WTC11 (cell line): ENCODE measurements around the gene TEX13C. TPM values are rescaled to one million over a fixed set of nuclear protein-coding genes. Genes with fewer than 3 reads are reported as not detected.

Source experiments
- ATAC-seq: fragments of 200-7000 bp; cut with Tn5 transposase; 2 replicates; pipeline ENCODE4 v1.10.0; 2021; ENCODE audit warnings: mild to moderate bottlenecking, moderate library complexity
- CTCF ChIA-PET: fragments of 300-600 bp; sonication (Branson Sonifier 250); formaldehyde crosslinking; loops from one replicate; lab custom pipeline; 2021; ENCODE audit warnings: antibody characterized with exemption; lab: Charles Lee
- POLR2A ChIA-PET: fragments of 350-600 bp; sonication (Branson Sonifier 250); formaldehyde crosslinking; loops from one replicate; lab custom pipeline; 2021; ENCODE audit warnings: antibody characterized with exemption; lab: Charles Lee
- DNase-seq: peaks from one replicate; pipeline ENCODE4 v3.0.0; 2021; ENCODE audit warnings: low spot score
- H3K27ac Mint-ChIP-seq: 2 replicates; pipeline ENCODE4 v1.8.0; 2021; ENCODE audit warnings: mixed read lengths
- H3K27me3 Mint-ChIP-seq: 2 replicates; pipeline ENCODE4 v1.8.0; 2021; ENCODE audit warnings: low read depth, mild to moderate bottlenecking, moderate library complexity, mixed read lengths
- H3K36me3 Mint-ChIP-seq: 2 replicates; pipeline ENCODE4 v1.8.0; 2021; ENCODE audit warnings: mixed read lengths
- H3K4me1 Mint-ChIP-seq: 2 replicates; pipeline ENCODE4 v1.8.0; 2022; ENCODE audit warnings: mixed read lengths
- H3K4me3 Mint-ChIP-seq: 2 replicates; pipeline ENCODE4 v1.8.0; 2021; ENCODE audit warnings: mild to moderate bottlenecking, moderate library complexity, mixed read lengths
- H3K9me3 Mint-ChIP-seq: 2 replicates; pipeline ENCODE4 v1.8.0; 2021; ENCODE audit warnings: mixed read lengths
- AFF4 ChIP-seq: sonication (generic); formaldehyde crosslinking; IDR thresholded peaks from 2 replicates; pipeline ENCODE4 v1.8.1; 2023; ENCODE audit warnings: mild to moderate bottlenecking, missing genetic modification reagents, borderline replicate concordance
- ATF1 ChIP-seq: sonication (generic); formaldehyde crosslinking; IDR thresholded peaks from 2 replicates; pipeline ENCODE4 v1.8.1; 2023; ENCODE audit warnings: mild to moderate bottlenecking, moderate library complexity, missing genetic modification reagents
- ATF2 ChIP-seq: sonication (generic); formaldehyde crosslinking; IDR thresholded peaks from 2 replicates; pipeline ENCODE4 v1.8.1; 2022; ENCODE audit warnings: low read depth, missing genetic modification reagents, borderline replicate concordance
- CREB1 ChIP-seq: sonication (generic); formaldehyde crosslinking; IDR thresholded peaks from 2 replicates; pipeline ENCODE4 v1.8.0; 2023; ENCODE audit warnings: mild to moderate bottlenecking, missing genetic modification reagents
- CTCF ChIP-seq: fragments of 200-600 bp; IDR thresholded peaks from 2 replicates; pipeline ENCODE4 v1.8.0; 2022; ENCODE audit warnings: antibody characterized with exemption
- E2F5 ChIP-seq: sonication (generic); formaldehyde crosslinking; IDR thresholded peaks from 2 replicates; pipeline ENCODE4 v1.8.1; 2022; ENCODE audit warnings: mild to moderate bottlenecking, moderate library complexity, missing genetic modification reagents
- ELF4 ChIP-seq: sonication (generic); formaldehyde crosslinking; IDR thresholded peaks from 2 replicates; pipeline ENCODE4 v1.8.1; 2022; ENCODE audit warnings: low read depth, mild to moderate bottlenecking, moderate library complexity, missing genetic modification reagents
- ESRRA ChIP-seq: sonication (generic); formaldehyde crosslinking; IDR thresholded peaks from 2 replicates; pipeline ENCODE4 v1.8.1; 2022; ENCODE audit warnings: mild to moderate bottlenecking, missing genetic modification reagents, borderline replicate concordance
- ETV6 ChIP-seq: sonication (generic); formaldehyde crosslinking; IDR thresholded peaks from 2 replicates; pipeline ENCODE4 v1.8.1; 2022; ENCODE audit warnings: mild to moderate bottlenecking, missing genetic modification reagents
- GABPB1 ChIP-seq: sonication (generic); formaldehyde crosslinking; IDR thresholded peaks from 2 replicates; pipeline ENCODE4 v1.8.1; 2023; ENCODE audit warnings: mild to moderate bottlenecking, missing genetic modification reagents
- GTF2I ChIP-seq: fragments of 250-450 bp; sonication (Bioruptor Pico); conservative IDR thresholded peaks from 2 replicates; pipeline ENCODE4 v1.4.0; 2021; ENCODE audit warnings: mild to moderate bottlenecking
- HMGA2 ChIP-seq: fragments of 250-450 bp; sonication (Bioruptor Pico); IDR thresholded peaks from 2 replicates; pipeline ENCODE4 v1.4.0; 2021; ENCODE audit warnings: mild to moderate bottlenecking, moderate library complexity
- NFATC4 ChIP-seq: fragments of 250-450 bp; sonication (Bioruptor Pico); IDR thresholded peaks from 2 replicates; pipeline ENCODE4 v1.9.0; 2021; ENCODE audit warnings: mild to moderate bottlenecking
- NR2C2 ChIP-seq: sonication (generic); formaldehyde crosslinking; IDR thresholded peaks from 2 replicates; pipeline ENCODE4 v1.8.0; 2022; ENCODE audit warnings: mild to moderate bottlenecking, missing genetic modification reagents
- SOX15 ChIP-seq: fragments of 250-450 bp; sonication (Bioruptor Pico); IDR thresholded peaks from 2 replicates; pipeline ENCODE4 v1.9.0; 2021; ENCODE audit warnings: mild to moderate bottlenecking
- TEAD1 ChIP-seq: sonication (generic); formaldehyde crosslinking; IDR thresholded peaks from 2 replicates; pipeline ENCODE4 v1.8.0; 2022; ENCODE audit warnings: mild to moderate bottlenecking, missing genetic modification reagents
- TP53 ChIP-seq: sonication (generic); formaldehyde crosslinking; IDR thresholded peaks from 2 replicates; pipeline ENCODE4 v1.8.1; 2023; ENCODE audit warnings: mild to moderate bottlenecking, missing genetic modification reagents
- ZNF232 ChIP-seq: sonication (generic); formaldehyde crosslinking; IDR thresholded peaks from 2 replicates; pipeline ENCODE4 v1.8.0; 2022; ENCODE audit warnings: mild to moderate bottlenecking, missing genetic modification reagents
- ZNF263 ChIP-seq: sonication (generic); formaldehyde crosslinking; IDR thresholded peaks from 2 replicates; pipeline ENCODE4 v1.8.1; 2022; ENCODE audit warnings: low read depth, mild to moderate bottlenecking, moderate library complexity, missing genetic modification reagents
- ZNF512 ChIP-seq: sonication (generic); formaldehyde crosslinking; IDR thresholded peaks from 2 replicates; pipeline ENCODE4 v1.8.1; 2022; ENCODE audit warnings: missing genetic modification reagents, borderline replicate concordance
- total RNA-seq: library from RNA; stranded (reverse); gene quantifications from 3 replicates; pipeline ENCODE4 v1.2.3, GENCODE V29; 2021

TEX13C gene
- total RNA-seq, 1 experiment from 2014 or later: 0.26 TPM

GRCh38 chrX:125287282-125287681 is 32.4 kb upstream of the TEX13C start:
- CTCF ChIA-PET: no interaction called here
- H3K27ac Mint-ChIP-seq: no peak overlapping the region
- H3K9me3 Mint-ChIP-seq: peaks cover 3% of the 10 kb centered on the region; the same call in 1 of the 2 replicates
- no peak overlapping the region for H3K4me3 Mint-ChIP-seq
- POLR2A ChIA-PET: no interaction called here
- peaks cover 3% of the 10 kb centered on the region for H3K4me1 Mint-ChIP-seq
- ATAC-seq (no peak), DNase-seq (no peak)
- H3K36me3 Mint-ChIP-seq: no peaks in the 10 kb centered on the region
- no peaks in the 10 kb centered on the region; the same call in 1 of the 2 replicates for H3K27me3 Mint-ChIP-seq
- TF ChIP-seq ESRRA (CRISPR knock-in tag) (no peak), GTF2I (CRISPR knock-in tag) (no peak), TP53 (CRISPR knock-in tag) (no peak), ATF1 (CRISPR knock-in tag) (no peak), SOX15 (CRISPR knock-in tag) (no peak), NFATC4 (CRISPR knock-in tag) (no peak), ZNF232 (CRISPR knock-in tag) (no peak), ZNF263 (CRISPR knock-in tag) (no peak), ZNF512 (CRISPR knock-in tag) (no peak), ELF4 (no peak), CREB1 (CRISPR knock-in tag) (no peak), CTCF (no peak), ATF2 (CRISPR knock-in tag) (no peak), GABPB1 (no peak), NR2C2 (CRISPR knock-in tag) (no peak), TEAD1 (CRISPR knock-in tag) (no peak)

- Mint-ChIP-seq H3K9me3 (peaks cover 3% of the 10 kb centered on the region; the same call in 1 of the 2 replicates), H3K36me3 (no peaks in the 10 kb centered on the region), H3K4me3 (no peak overlapping the region), H3K27me3 (no peaks in the 10 kb centered on the region; the same call in 1 of the 2 replicates), H3K4me1 (peaks cover 8% of the 10 kb centered on the region), H3K27ac (no peak overlapping the region)
- ChIA-PET POLR2A (no interaction called here), CTCF (no interaction called here)
- DNase-seq: no peak
- no peak for ATAC-seq
- no peak for TF ChIP-seq AFF4 (CRISPR knock-in tag)
- TF ChIP-seq ETV6 (CRISPR knock-in tag): no peak
- no peak for TF ChIP-seq HMGA2 (CRISPR knock-in tag)
- TF ChIP-seq E2F5: no peak
- no peak for TF ChIP-seq ZNF232 (CRISPR knock-in tag)
Measured at GRCh38 chrX:125288343-125288742, 31.3 kb upstream of the TEX13C start.
